ENCODE measurements around the gene GPR37.

The GPR37 gene

DNA sequence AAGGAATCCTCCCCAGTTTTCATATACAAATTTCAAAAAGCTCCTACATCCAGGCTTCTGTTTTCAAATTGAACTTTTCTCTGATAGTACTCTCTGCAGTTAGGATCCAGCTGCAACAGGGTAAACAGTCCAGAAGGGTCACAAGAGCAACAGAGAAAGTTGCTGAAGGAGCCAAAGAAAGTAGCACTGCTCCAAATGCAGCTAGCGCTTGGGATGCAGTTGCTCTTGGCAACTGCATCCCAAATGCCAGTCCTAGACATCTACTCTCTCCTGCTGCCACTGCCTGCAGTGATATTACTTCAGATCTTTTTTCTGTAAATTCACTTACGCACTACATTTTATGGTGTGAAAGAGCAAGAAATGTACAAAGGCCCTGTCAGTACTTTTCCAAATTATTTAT lies 14.6 kb downstream of the GPR37 start:
- Histone ChIP-seq H3K27me3 (no peaks in the 10 kb centered on the region), H3K4me1 (ENCODE audit: control insufficient read depth in 1 of 2, insufficient read depth in 1 of 2, low read depth in 1 of 2, low read length in 1 of 2) (no peaks in the 10 kb centered on the region), H3K4me3 (ENCODE audit: low read depth in 1 of 2, low read length in 1 of 2) (no peak overlapping the region), H3K27ac (no peak overlapping the region), H3K9me3 (no peaks in the 10 kb centered on the region), H3K36me3 (no peaks in the 10 kb centered on the region)
- TF ChIP-seq, protein P1, sequence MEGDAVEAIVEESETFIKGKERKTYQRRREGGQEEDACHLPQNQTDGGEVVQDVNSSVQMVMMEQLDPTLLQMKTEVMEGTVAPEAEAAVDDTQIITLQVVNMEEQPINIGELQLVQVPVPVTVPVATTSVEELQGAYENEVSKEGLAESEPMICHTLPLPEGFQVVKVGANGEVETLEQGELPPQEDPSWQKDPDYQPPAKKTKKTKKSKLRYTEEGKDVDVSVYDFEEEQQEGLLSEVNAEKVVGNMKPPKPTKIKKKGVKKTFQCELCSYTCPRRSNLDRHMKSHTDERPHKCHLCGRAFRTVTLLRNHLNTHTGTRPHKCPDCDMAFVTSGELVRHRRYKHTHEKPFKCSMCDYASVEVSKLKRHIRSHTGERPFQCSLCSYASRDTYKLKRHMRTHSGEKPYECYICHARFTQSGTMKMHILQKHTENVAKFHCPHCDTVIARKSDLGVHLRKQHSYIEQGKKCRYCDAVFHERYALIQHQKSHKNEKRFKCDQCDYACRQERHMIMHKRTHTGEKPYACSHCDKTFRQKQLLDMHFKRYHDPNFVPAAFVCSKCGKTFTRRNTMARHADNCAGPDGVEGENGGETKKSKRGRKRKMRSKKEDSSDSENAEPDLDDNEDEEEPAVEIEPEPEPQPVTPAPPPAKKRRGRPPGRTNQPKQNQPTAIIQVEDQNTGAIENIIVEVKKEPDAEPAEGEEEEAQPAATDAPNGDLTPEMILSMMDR (IDR thresholded peaks at IDR 0.05) = no peak

DNA sequence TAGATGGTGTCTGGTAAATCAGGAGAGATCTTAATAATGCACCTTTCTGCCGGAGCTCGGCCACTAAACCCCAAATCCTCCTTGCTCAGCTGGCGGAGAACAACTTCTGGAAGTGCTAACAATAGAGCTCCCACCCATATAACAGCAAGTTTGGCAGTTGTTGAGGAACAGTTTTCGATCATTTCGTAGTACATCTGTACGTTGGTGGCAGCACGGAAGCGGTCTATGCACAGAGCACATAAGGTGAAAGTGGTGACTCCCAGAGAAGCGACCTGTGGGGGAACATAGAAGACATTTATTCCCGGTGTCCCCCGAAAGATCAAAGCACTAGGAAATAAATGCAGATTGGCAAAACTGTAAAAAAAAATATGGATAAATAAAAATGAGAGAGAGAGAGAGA lies 18.5 kb downstream of the GPR37 start:
- no peak overlapping the region for H3K4me3 ChIP-seq (ENCODE audit: low read depth in 1 of 2, low read length in 1 of 2)
- no peaks in the 10 kb centered on the region for H3K4me1 ChIP-seq (ENCODE audit: control insufficient read depth in 1 of 2, insufficient read depth in 1 of 2, low read depth in 1 of 2, low read length in 1 of 2)
- H3K27me3 ChIP-seq = no peaks in the 10 kb centered on the region

DNA sequence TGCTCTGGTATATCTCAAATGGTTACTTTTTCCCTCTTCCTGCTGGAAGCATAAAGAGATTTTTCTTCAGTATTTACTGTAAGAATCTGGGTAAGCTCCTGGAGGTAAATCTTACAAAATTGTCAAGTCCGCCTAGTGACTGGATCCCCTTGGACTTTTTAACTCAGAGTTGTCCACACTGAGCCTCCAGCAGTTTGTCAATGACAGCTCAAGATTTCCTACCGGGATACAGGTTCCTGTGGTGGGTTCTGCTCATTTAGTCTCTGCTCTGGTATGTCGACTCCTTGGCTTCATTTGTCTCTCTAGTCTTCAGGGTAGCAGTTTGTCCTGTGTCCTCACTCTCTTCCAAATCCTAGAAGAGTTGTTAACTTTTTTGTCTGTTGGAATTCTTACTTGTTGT lies 27.0 kb downstream of the GPR37 start:
- no peak overlapping the region for H3K27ac ChIP-seq
- no peaks in the 10 kb centered on the region for H3K27me3 ChIP-seq
- no peak overlapping the region for H3K4me3 ChIP-seq (ENCODE audit: low read depth in 1 of 2, low read length in 1 of 2)
- no peaks in the 10 kb centered on the region for H3K9me3 ChIP-seq
- TF ChIP-seq, protein P1 (IDR thresholded peaks at IDR 0.05) = no peak
- no peaks in the 10 kb centered on the region for H3K36me3 ChIP-seq
- H3K4me1 ChIP-seq (ENCODE audit: control insufficient read depth in 1 of 2, insufficient read depth in 1 of 2, low read depth in 1 of 2, low read length in 1 of 2) = no peaks in the 10 kb centered on the region

More for the DNA sequence above, 18.5 kb downstream of the GPR37 start:
- H3K36me3 ChIP-seq = no peaks in the 10 kb centered on the region
- H3K9me3 ChIP-seq = no peaks in the 10 kb centered on the region
- H3K27ac ChIP-seq = no peak overlapping the region
- TF ChIP-seq, protein P1 (IDR thresholded peaks at IDR 0.05) = no peak

DNA sequence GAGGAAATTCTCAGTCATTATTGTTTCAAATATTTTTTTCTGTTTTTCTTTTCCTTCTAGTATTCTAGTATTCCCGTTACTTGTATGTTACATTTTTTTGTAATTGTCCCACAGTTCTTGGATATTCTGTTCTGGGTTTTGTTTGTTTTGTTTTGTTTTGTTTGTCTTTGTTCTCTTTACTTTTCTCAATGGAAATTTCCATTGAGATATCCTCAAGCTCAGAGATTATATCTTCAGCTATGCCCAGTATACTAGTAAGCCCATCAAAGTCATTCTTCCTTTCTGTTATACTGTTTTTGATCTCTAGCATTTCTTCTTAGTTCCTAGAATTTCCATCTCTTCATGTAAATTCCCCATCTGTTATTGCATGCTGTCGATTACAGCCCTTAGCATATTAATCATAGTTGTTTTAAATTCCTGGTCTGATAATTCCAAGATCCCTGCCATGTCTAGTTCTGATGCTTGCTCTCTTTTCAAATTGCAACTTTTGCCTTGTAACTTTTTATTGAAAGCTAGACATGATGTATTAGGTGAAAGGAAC lies 27.8 kb downstream of the GPR37 start:
- no peak overlapping the region for H3K27ac ChIP-seq
- TF ChIP-seq, protein P1 (IDR thresholded peaks at IDR 0.05) = no peak
- H3K36me3 ChIP-seq = no peaks in the 10 kb centered on the region
- no peaks in the 10 kb centered on the region for H3K9me3 ChIP-seq
- no peak overlapping the region for H3K4me3 ChIP-seq (ENCODE audit: low read depth in 1 of 2, low read length in 1 of 2)
- H3K4me1 ChIP-seq (ENCODE audit: control insufficient read depth in 1 of 2, insufficient read depth in 1 of 2, low read depth in 1 of 2, low read length in 1 of 2) = no peaks in the 10 kb centered on the region
- no peaks in the 10 kb centered on the region for H3K27me3 ChIP-seq

DNA sequence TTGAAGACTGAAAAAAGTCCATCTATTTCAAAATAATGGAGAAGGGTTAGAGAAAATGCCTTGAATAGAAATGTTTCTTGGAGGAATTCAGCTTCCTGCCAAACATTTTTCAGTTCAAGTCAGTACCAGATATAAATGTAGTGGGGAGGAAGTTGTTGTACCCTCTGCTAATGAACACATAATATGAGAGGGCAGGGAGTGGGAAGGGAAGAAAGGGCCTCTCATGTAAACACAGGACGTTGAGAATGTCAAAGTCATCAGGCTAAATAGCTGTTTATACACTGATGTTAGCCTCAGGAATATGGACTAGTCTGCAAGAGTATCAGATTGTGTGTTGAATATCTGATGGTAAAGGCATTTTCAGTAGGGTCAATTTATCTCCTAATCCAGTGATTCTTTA lies 37.0 kb downstream of the GPR37 start:
- no peaks in the 10 kb centered on the region for H3K9me3 ChIP-seq
- H3K36me3 ChIP-seq = no peaks in the 10 kb centered on the region
- TF ChIP-seq, protein P1 (IDR thresholded peaks at IDR 0.05) = no peak
- no peak overlapping the region for H3K4me3 ChIP-seq (ENCODE audit: low read depth in 1 of 2, low read length in 1 of 2)
- no peak overlapping the region for H3K27ac ChIP-seq
- H3K4me1 ChIP-seq (ENCODE audit: control insufficient read depth in 1 of 2, insufficient read depth in 1 of 2, low read depth in 1 of 2, low read length in 1 of 2) = no peaks in the 10 kb centered on the region
- no peaks in the 10 kb centered on the region for H3K27me3 ChIP-seq
